Endodermal cell (in vitro differentiated cells): ENCODE data around the gene ITGB7. TPM values are rescaled to one million over a fixed set of nuclear protein-coding genes. Genes with fewer than 3 reads are reported as not detected.

Experiments
- DNase-seq: peaks from one replicate; pipeline ENCODE4 v3.0.0-alpha.2; 2017
- H3K27ac ChIP-seq: 2 replicates; pipeline ENCODE4 v1.5.1; 2013; ENCODE audit warnings: mild to moderate bottlenecking, low read depth, low read length, moderate library complexity
- H3K27me3 ChIP-seq: 2 replicates; pipeline ENCODE4 v1.6.1; 2013; ENCODE audit warnings: mild to moderate bottlenecking, low read length, moderate library complexity; ENCODE audit not compliant: insufficient read depth, control insufficient read depth, poor library complexity, severe bottlenecking
- H3K36me3 ChIP-seq: 2 replicates; pipeline ENCODE4 v1.7.0; 2013; ENCODE audit warnings: mild to moderate bottlenecking, low read length, moderate library complexity; ENCODE audit not compliant: control insufficient read depth, insufficient read depth
- H3K4me1 ChIP-seq: one replicate; pipeline ENCODE4 v1.7.0; 2013; ENCODE audit warnings: low read length; ENCODE audit not compliant: control insufficient read depth, insufficient read depth
- H3K4me3 ChIP-seq: 2 replicates; pipeline ENCODE4 v1.5.1; 2013; ENCODE audit warnings: mild to moderate bottlenecking, low read length, moderate library complexity
- H3K9ac ChIP-seq: 2 replicates; pipeline ENCODE4 v1.6.1; 2013; ENCODE audit warnings: mild to moderate bottlenecking, low read length, moderate library complexity; ENCODE audit not compliant: poor library complexity, severe bottlenecking; ENCODE audit errors: extremely low read depth
- H3K9me3 ChIP-seq: 2 replicates; pipeline ENCODE4 v1.6.1; 2013; ENCODE audit warnings: mild to moderate bottlenecking, low read length, moderate library complexity; ENCODE audit not compliant: control insufficient read depth
- H3K27ac Mint-ChIP-seq: 2 replicates; pipeline ENCODE4 v1.8.0; 2020; ENCODE audit warnings: mixed read lengths
- H3K27me3 Mint-ChIP-seq: 2 replicates; pipeline ENCODE4 v1.8.0; 2021; ENCODE audit warnings: mild to moderate bottlenecking, mixed read lengths; ENCODE audit not compliant: insufficient read depth
- H3K36me3 Mint-ChIP-seq: 2 replicates; pipeline ENCODE4 v1.8.0; 2020; ENCODE audit warnings: low read depth, mixed read lengths
- H3K4me1 Mint-ChIP-seq: 2 replicates; pipeline ENCODE4 v1.8.0; 2020; ENCODE audit warnings: mixed read lengths
- H3K4me3 Mint-ChIP-seq: 2 replicates; pipeline ENCODE4 v1.8.0; 2020; ENCODE audit warnings: mild to moderate bottlenecking, moderate library complexity, mixed read lengths
- H3K9me3 Mint-ChIP-seq: 2 replicates; pipeline ENCODE4 v1.8.0; 2020; ENCODE audit warnings: mild to moderate bottlenecking, mixed read lengths
- CTCF ChIP-seq: fragments of 200-600 bp; sonication (generic); conservative IDR thresholded peaks from 2 replicates; pipeline ENCODE4 v1.5.0; 2021; ENCODE audit warnings: antibody characterized with exemption, mild to moderate bottlenecking
- WGBS, 2 experiments: methylation state at CpG; one replicate each; pipeline versions ENCODE4 v1.1.5 to v1.1.7; 2013; ENCODE audit warnings: missing lambda C conversion rate in 2 of 2, mixed read lengths in 1 of 2; ENCODE audit not compliant: insufficient coverage in 1 of 2, insufficient read length in 1 of 2; 5-methylcytosine and 5-hydroxymethylcytosine counted together
- total RNA-seq, 2 donors: library from RNA; stranded (reverse); fragmentation: NEBNext Ultra II Directional in 1 of 2; extraction: Animal tissue kit (Norgen Biotek cat#: 25700) in 1 of 2; gene quantifications; 2 replicates in 1 of 2; 3 replicates in 1 of 2; pipeline ENCODE4 v1.2.1, GENCODE V29; 2021

ITGB7 gene
- total RNA-seq, 2 donors from 2014 or later = 1.4 TPM

DNA sequence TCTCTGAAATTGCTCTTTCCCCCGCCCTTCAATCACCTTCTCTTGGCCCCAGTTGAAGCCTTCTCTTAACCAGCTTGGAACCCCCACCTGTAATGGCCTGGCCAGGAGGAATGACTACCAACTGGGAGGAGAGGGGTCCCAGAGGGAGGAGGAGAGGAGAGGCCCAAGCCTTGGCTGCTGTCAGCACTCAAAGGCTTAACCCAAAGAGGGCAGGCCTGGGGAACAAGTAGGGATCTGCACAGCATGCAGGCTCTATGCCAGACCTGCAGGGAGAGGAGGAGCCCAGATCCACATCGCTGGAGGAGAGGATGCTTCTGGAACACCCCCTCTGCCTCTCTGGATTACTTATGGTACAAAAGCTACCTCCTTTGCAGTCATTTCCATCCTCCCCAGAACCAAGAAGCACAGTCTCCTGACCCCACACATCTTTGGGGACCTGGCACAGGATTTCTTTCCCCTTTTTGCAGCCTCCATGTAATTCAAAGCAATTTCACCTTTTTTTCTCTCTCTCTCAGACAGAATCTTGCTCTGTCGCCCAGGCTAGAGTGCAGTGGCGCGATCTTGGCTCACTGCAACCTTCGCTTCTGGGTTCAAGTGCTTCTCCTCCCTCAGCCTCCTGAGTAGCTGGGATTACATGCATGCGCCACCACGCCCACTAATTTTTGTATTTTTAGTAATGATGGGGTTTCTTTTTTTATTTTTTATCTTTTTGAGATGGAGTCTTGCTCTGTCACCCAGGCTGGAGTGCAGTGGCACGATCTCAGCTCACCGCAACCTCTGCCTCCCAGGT lies 18.8 kb upstream of the ITGB7 start:
- H3K27me3 ChIP-seq = no peaks in the 10 kb centered on the region
- H3K4me1 ChIP-seq = peaks cover 11% of the 10 kb centered on the region
- no peak for TF ChIP-seq CTCF
- no peak overlapping the region for H3K9ac ChIP-seq
- Mint-ChIP-seq H3K36me3 (peaks cover 4% of the 10 kb centered on the region), H3K4me3 (no peak overlapping the region), H3K4me1 (peaks cover 46% of the 10 kb centered on the region), H3K27ac (no peak overlapping the region), H3K9me3 (no peaks in the 10 kb centered on the region), H3K27me3 (peaks cover 24% of the 10 kb centered on the region)
- H3K9me3 ChIP-seq = no peaks in the 10 kb centered on the region
- WGBS, 2 experiments = 85 to 97% methylated on average over 6 to 8 of the region's 10 CpGs
- no peak overlapping the region for H3K27ac ChIP-seq
- H3K4me3 ChIP-seq = no peak overlapping the region
- no peaks in the 10 kb centered on the region for H3K36me3 ChIP-seq
- peak; percentile 74 for DNase-seq

DNA sequence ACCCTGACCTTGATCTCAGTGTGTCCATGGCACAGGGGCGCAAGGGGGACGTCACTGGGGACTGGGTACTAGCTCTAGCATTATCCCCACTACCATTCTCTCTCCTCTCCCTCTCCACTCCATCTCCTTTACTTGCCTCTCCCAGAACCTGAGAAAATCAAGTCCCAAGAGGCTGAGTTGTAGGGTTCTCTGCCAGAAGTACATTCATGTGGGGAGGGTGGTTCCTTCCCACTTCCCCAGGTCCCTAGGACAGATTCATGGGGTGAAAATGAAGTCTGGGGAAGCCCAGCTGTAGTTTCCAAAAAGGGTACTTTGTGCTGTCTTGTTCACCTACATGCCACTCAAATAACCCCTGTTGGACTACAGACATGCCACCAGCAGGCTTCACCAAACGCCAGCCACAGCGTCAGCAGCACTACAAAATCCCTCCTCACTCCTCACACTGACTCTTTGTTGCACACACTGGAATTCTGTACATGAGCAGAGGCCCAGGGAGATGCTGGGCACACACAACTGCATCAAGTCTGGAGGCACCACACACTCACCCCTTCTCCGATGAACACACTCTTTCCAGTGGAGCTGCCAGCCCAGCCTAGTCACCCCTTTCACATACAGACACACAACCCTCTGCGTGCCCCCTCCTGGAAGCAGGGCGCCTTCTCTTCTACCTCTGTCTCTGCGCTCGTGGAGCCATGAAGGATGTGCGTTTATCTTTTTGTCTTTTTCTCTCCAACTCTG lies 18.0 kb upstream of the ITGB7 start:
- WGBS, 2 experiments = 89 to 90% methylated on average over 9 to 10 of the region's 10 CpGs
- peak; percentile 57 for DNase-seq
- Histone ChIP-seq H3K4me3 (no peak overlapping the region), H3K4me1 (peaks cover 11% of the 10 kb centered on the region), H3K9ac (no peak overlapping the region), H3K27ac (no peak overlapping the region), H3K9me3 (no peaks in the 10 kb centered on the region), H3K27me3 (no peaks in the 10 kb centered on the region), H3K36me3 (no peaks in the 10 kb centered on the region)
- H3K4me3 Mint-ChIP-seq = peak overlapping the region; percentile 28
- peaks cover 4% of the 10 kb centered on the region for H3K36me3 Mint-ChIP-seq
- peaks cover 44% of the 10 kb centered on the region for H3K4me1 Mint-ChIP-seq
- H3K27ac Mint-ChIP-seq = no peak overlapping the region
- H3K9me3 Mint-ChIP-seq = no peaks in the 10 kb centered on the region
- no peak for TF ChIP-seq CTCF
- H3K27me3 Mint-ChIP-seq = peaks cover 20% of the 10 kb centered on the region

GRCh38 chr12:53224061-53224896 lies 17.2 kb upstream of the ITGB7 start:
- Mint-ChIP-seq H3K4me1 (peaks cover 43% of the 10 kb centered on the region), H3K36me3 (peaks cover 4% of the 10 kb centered on the region), H3K27me3 (peaks cover 22% of the 10 kb centered on the region), H3K27ac (peak overlapping the region; percentile 74), H3K9me3 (no peaks in the 10 kb centered on the region), H3K4me3 (peak overlapping the region; percentile 28)
- Histone ChIP-seq H3K9me3 (no peaks in the 10 kb centered on the region), H3K27ac (no peak overlapping the region), H3K4me3 (no peak overlapping the region), H3K27me3 (peaks cover 6% of the 10 kb centered on the region), H3K36me3 (no peaks in the 10 kb centered on the region), H3K4me1 (peaks cover 11% of the 10 kb centered on the region), H3K9ac (no peak overlapping the region)
- TF ChIP-seq CTCF = peak; percentile 78
- peak; percentile 95 for DNase-seq
- 52 to 56% methylated on average over 4 to 11 of the region's 11 CpGs for WGBS, 2 experiments
